Loucy (cell line): ENCODE measurements around the gene TUBGCP3.

ENCODE experiments used
- H2AFZ ChIP-seq: fragments of 200-600 bp; sonication (generic); 2 replicates; pipeline ENCODE4 v1.6.0; 2016; ENCODE audit warnings: antibody characterized with exemption, mild to moderate bottlenecking, low read length, moderate library complexity
- H3F3A ChIP-seq: fragments of 200-600 bp; 2 replicates; pipeline ENCODE4 v1.6.0; 2016; ENCODE audit warnings: antibody characterized with exemption, low read depth, mild to moderate bottlenecking
- H3K27me3 ChIP-seq: fragments of 200-600 bp; sonication (generic); 2 replicates; pipeline ENCODE4 v1.6.1; 2014; ENCODE audit warnings: low read length, mild to moderate bottlenecking; ENCODE audit not compliant: insufficient read depth, poor library complexity, severe bottlenecking
- H3K36me3 ChIP-seq: fragments of 200-600 bp; sonication (generic); 2 replicates; pipeline ENCODE4 v1.6.1; 2016; ENCODE audit warnings: low read length; ENCODE audit not compliant: insufficient read depth
- H3K4me1 ChIP-seq: fragments of 200-600 bp; sonication (generic); 2 replicates; pipeline ENCODE4 v1.5.1; 2014; ENCODE audit warnings: low read length, mild to moderate bottlenecking; ENCODE audit not compliant: insufficient read depth, poor library complexity, severe bottlenecking
- H3K4me2 ChIP-seq: fragments of 200-600 bp; sonication (generic); 2 replicates; pipeline ENCODE4 v1.6.0; 2014; ENCODE audit warnings: antibody characterized with exemption, low read length, low read depth, mild to moderate bottlenecking; ENCODE audit not compliant: poor library complexity, severe bottlenecking
- H3K4me3 ChIP-seq: fragments of 200-600 bp; sonication (generic); 2 replicates; pipeline ENCODE4 v1.5.1; 2014; ENCODE audit warnings: low read length, mild to moderate bottlenecking, mixed read lengths; ENCODE audit not compliant: poor library complexity, severe bottlenecking
- H3K79me2 ChIP-seq: fragments of 200-600 bp; sonication (generic); 2 replicates; pipeline ENCODE4 v1.6.1; 2014; ENCODE audit warnings: low read length; ENCODE audit not compliant: insufficient read depth
- H3K9ac ChIP-seq: fragments of 200-600 bp; sonication (generic); 2 replicates; pipeline ENCODE4 v1.6.0; 2014; ENCODE audit warnings: mild to moderate bottlenecking, low read depth, low read length, moderate library complexity; ENCODE audit not compliant: poor library complexity, severe bottlenecking
- H3K9me2 ChIP-seq: fragments of 200-600 bp; sonication (generic); replicated peaks from 2 replicates; pipeline ENCODE4 v1.6.1; 2016; ENCODE audit warnings: low read depth, low read length, mixed read lengths
- H3K9me3 ChIP-seq: fragments of 200-600 bp; sonication (generic); 2 replicates; pipeline ENCODE4 v1.6.1; 2014; ENCODE audit warnings: mild to moderate bottlenecking, antibody characterized with exemption, low read length, low read depth; ENCODE audit not compliant: insufficient read depth
- H4K20me1 ChIP-seq: fragments of 200-600 bp; sonication (generic); 2 replicates; pipeline ENCODE4 v1.6.0; 2014; ENCODE audit warnings: antibody characterized with exemption, low read length, mild to moderate bottlenecking; ENCODE audit not compliant: insufficient read depth, poor library complexity, severe bottlenecking
- EZH2phosphoT487 ChIP-seq: fragments of 200-600 bp; IDR thresholded peaks from 2 replicates; pipeline ENCODE4 v1.6.1; 2018; ENCODE audit warnings: antibody characterized with exemption, mild to moderate bottlenecking, moderate library complexity, borderline replicate concordance
- TF ChIP-seq, protein P1 (sequence below): fragments of 200-600 bp; sonication (generic); conservative IDR thresholded peaks from 2 replicates; pipeline ENCODE4 v1.5.1; 2014; ENCODE audit warnings: mild to moderate bottlenecking, antibody characterized with exemption, low read length

The TUBGCP3 gene

DNA sequence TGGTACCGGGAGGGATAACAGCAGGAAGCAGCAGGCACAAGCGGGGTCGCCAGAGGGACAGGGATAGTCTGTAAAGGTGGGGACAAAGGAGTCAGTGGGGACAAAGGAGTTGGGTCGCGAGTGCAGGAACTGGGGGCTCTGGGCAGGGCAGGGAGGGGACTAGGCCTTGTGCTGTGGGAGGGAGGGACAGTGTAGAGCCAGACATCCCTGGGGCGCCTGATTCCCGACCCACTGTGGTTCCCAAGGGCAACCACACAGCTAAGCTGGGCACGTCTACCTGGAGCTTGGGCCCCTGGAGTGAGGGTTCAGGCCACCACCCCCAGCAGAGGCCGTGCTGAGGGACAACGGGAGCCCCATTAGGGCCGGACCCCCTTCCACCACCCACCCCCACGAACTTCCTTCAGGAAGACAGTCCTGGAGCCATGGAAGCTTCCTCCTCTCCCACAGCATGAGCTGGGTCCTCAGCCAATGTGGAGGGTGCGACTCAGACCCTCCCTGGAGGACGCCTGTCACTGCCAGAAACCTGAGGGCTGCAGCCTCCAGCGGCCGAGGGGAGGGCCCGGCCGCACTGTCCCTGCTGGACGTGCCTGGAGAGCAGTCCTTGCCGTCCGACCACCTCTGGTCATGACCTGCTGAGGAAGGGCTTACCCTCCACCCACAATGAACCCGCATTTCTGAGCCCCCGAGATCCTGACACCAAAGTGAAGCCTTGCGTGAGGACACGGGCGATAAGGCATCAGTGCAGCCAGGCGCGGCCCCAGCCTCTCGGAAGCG, 133.9 kb downstream of the TUBGCP3 start:
- TF ChIP-seq, protein P1, sequence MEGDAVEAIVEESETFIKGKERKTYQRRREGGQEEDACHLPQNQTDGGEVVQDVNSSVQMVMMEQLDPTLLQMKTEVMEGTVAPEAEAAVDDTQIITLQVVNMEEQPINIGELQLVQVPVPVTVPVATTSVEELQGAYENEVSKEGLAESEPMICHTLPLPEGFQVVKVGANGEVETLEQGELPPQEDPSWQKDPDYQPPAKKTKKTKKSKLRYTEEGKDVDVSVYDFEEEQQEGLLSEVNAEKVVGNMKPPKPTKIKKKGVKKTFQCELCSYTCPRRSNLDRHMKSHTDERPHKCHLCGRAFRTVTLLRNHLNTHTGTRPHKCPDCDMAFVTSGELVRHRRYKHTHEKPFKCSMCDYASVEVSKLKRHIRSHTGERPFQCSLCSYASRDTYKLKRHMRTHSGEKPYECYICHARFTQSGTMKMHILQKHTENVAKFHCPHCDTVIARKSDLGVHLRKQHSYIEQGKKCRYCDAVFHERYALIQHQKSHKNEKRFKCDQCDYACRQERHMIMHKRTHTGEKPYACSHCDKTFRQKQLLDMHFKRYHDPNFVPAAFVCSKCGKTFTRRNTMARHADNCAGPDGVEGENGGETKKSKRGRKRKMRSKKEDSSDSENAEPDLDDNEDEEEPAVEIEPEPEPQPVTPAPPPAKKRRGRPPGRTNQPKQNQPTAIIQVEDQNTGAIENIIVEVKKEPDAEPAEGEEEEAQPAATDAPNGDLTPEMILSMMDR: no peak
- TF ChIP-seq EZH2phosphoT487: no peak
- H3K4me3 ChIP-seq: no peak overlapping the region
- no peaks in the 10 kb centered on the region for H3K27me3 ChIP-seq

DNA sequence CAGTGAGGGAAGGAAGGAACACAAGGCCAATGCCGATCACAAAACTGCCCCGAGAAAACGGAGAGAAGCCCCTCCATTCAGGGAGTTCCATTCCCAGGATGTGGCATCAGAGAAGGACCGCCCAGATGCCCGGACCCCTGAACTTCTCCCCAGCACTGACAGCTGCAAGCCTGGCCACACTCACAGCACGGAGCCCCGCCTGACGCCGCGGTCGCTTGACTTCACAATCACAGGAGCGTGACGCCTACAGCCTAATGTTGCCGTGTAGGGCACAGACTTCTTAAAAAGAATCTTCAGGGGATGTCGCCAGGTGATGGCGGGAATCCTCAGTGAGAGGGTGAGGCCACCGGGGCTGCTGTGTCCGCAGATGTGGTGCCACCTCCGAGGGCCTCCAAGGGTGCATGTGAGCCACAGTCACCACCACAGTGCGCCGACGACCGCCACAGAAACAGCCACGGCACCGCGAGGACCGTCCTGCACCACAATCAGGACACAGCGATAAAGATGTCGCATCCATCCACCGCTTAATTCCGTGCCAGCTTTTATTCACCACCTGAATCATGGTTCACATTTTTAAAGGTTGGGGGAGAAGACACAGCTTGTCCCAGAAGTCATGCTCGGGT, 134.6 kb downstream of the TUBGCP3 start:
- Histone ChIP-seq H3K27me3 (no peaks in the 10 kb centered on the region), H4K20me1 (no peaks in the 10 kb centered on the region), H3K9ac (no peak overlapping the region), H2AFZ (no peak overlapping the region), H3K4me3 (no peak overlapping the region), H3K79me2 (no peaks in the 10 kb centered on the region), H3K9me3 (no peaks in the 10 kb centered on the region), H3K4me2 (no peak overlapping the region), H3K4me1 (no peaks in the 10 kb centered on the region), H3K36me3 (no peaks in the 10 kb centered on the region), H3F3A (no peaks in the 10 kb centered on the region), H3K9me2 (no peaks in the 10 kb centered on the region)
- TF ChIP-seq, protein P1: no peak
- no peak for TF ChIP-seq EZH2phosphoT487

More for the DNA sequence above, 133.9 kb downstream of the TUBGCP3 start:
- Histone ChIP-seq H3K79me2 (no peaks in the 10 kb centered on the region), H3K9me2 (no peaks in the 10 kb centered on the region), H2AFZ (no peak overlapping the region), H3K4me1 (no peaks in the 10 kb centered on the region), H3K4me2 (no peak overlapping the region), H4K20me1 (no peaks in the 10 kb centered on the region), H3K36me3 (no peaks in the 10 kb centered on the region), H3K9ac (no peak overlapping the region), H3F3A (no peaks in the 10 kb centered on the region), H3K9me3 (no peaks in the 10 kb centered on the region)

DNA sequence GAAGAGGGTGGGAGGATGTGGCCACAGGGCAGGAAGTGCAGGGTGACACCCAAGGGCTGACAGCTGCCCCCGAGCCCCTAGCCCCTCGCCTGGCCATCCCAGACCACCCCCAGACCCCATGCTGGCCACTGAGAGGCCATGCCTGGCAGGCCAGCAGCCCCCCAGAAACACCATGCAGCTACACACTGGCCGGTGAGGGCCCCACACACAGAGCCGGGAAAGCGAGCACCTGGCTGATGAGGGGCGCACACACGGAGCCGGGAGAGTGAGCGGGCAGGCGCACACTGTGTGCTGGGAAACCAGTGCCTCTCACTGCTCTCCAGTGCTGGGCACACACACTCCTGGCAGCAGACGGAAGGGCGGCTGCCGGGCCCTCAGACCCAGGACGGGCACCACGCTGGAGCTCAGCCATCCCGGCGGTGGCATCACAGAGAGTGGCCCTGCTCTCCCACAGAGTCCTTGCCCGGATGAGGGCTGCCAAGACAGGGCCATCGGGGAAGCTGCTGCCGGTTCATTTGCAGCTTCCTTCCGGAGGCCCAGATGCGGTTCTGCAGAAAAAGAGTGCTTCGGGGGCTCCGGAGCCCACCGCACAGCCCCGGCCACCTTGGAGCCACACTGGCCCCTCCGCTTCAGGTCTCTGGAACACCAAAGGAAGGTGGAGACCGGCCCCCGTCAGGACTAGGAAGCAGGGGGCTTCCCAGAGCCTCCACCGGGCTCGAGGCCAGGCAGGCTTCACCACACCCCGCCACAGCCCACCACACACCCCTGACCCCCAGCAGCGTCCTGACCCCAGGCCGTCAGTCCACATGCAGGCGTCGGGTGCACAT, 135.4 kb downstream of the TUBGCP3 start:
- Histone ChIP-seq H3K27me3 (no peaks in the 10 kb centered on the region), H3K4me1 (no peaks in the 10 kb centered on the region), H3K4me2 (no peak overlapping the region), H3K36me3 (no peaks in the 10 kb centered on the region), H2AFZ (no peak overlapping the region), H3K9me3 (no peaks in the 10 kb centered on the region), H3K9ac (no peak overlapping the region), H4K20me1 (no peaks in the 10 kb centered on the region), H3K9me2 (no peaks in the 10 kb centered on the region), H3K79me2 (no peaks in the 10 kb centered on the region), H3F3A (no peaks in the 10 kb centered on the region), H3K4me3 (no peak overlapping the region)
- no peak for TF ChIP-seq EZH2phosphoT487
- TF ChIP-seq, protein P1: no peak
